Measurements from ENCODE around the gene SLC25A13. TPM values are rescaled to one million over a fixed set of nuclear protein-coding genes. Genes with fewer than 3 reads are reported as not detected.

SLC25A13 gene
- total and polyA plus RNA-seq, 2 of the 4 experiments (the other 2 are of a cell fraction): 7.4 to 11.7 TPM

DNA sequence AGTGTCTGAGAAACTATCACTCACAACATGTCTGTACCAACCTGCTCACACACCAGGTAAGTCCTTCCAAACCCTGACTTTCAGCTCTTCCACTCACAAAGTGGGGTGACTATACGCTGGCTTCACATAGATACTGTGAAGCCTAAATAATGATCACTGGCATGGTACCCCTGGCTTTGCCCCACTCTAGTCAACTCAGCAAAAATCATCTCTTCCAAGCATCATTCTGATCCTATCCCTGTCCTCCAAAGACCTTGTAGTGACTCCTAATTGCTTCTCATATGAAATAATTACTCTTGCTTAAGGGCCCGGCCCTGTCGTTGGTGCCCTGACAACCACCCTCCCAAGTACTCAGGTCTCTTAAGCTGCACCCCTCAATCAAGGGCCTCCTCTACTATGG is 97.8 kb downstream of the SLC25A13 start:
- POLR2A ChIA-PET (ENCODE audit: unreplicated experiment): no interaction called here

More for the DNA sequence above, 97.8 kb downstream of the SLC25A13 start:
- Histone ChIP-seq H3K4ac (ENCODE audit: low read depth, low read length) (no peak overlapping the region), H2BK15ac (ENCODE audit: low read depth, low read length) (no peak overlapping the region), H3K27me3 (ENCODE audit: control insufficient read depth, insufficient read depth, low read length) (no peaks in the 10 kb centered on the region), H4K5ac (ENCODE audit: low read depth, low read length) (no peak overlapping the region), H2BK20ac (ENCODE audit: low read depth, low read length) (no peak overlapping the region), H3K9ac (ENCODE audit: low read depth, low read length) (no peak overlapping the region), H4K91ac (ENCODE audit: insufficient read depth, low read depth, low read length) (no peak overlapping the region), H3K23ac (ENCODE audit: low read depth, low read length) (no peak overlapping the region), H3K4me3 (ENCODE audit: insufficient read depth, low read depth, low read length) (no peak overlapping the region), H3K27ac (ENCODE audit: insufficient read depth, low read length) (no peak overlapping the region), H2BK120ac (ENCODE audit: low read depth, low read length) (no peak overlapping the region), H4K20me1 (ENCODE audit: insufficient read depth, low read length) (no peaks in the 10 kb centered on the region), H3K79me1 (ENCODE audit: low read depth in 1 of 2, low read length in 2 of 2) (peaks cover 0 to 5% of the 10 kb centered on the region in 2 experiments; a peak in 1 of 4 replicates), H3K18ac (ENCODE audit: low read depth, low read length) (no peak overlapping the region), H3K9me3 (ENCODE audit: control insufficient read depth, insufficient read depth, low read length) (no peaks in the 10 kb centered on the region), H3K9me1 (ENCODE audit: insufficient read depth, low read length) (no peaks in the 10 kb centered on the region), H3K56ac (ENCODE audit: extremely low read depth, insufficient read depth, low read length) (no peak overlapping the region), H2BK5ac (ENCODE audit: low read depth, low read length, poor library complexity, severe bottlenecking) (no peak overlapping the region), H3K14ac (replicated peaks; ENCODE audit: low read depth, low read length) (no peak overlapping the region), H2AK5ac (ENCODE audit: low read depth, low read length) (no peak overlapping the region), H4K8ac (ENCODE audit: low read depth in 2 of 2, low read length in 2 of 2) (no peak overlapping the region), H2AFZ (replicated peaks; ENCODE audit: low read length, poor library complexity) (no peak overlapping the region), H3K36me3 (ENCODE audit: control insufficient read depth, insufficient read depth, low read length) (no peaks in the 10 kb centered on the region), H3K4me1 (ENCODE audit: control insufficient read depth, insufficient read depth, low read length) (no peaks in the 10 kb centered on the region), H2AK9ac (replicated peaks; ENCODE audit: low read depth, low read length, poor library complexity) (no peak overlapping the region), H3K4me2 (ENCODE audit: low read depth, low read length) (no peak overlapping the region)
- no peak for ATAC-seq (ENCODE audit: low read depth)
- TF ChIP-seq USF2 (IDR thresholded peaks at IDR 0.05; ENCODE audit: low read depth, low read length) (no peak), RCOR1 (IDR thresholded peaks at IDR 0.05; ENCODE audit: insufficient replicate concordance, low read length) (no peak), ELK1 (IDR thresholded peaks at IDR 0.05; ENCODE audit: borderline replicate concordance, low read depth, low read length) (no peak), NFE2L2 (IDR thresholded peaks at IDR 0.05; ENCODE audit: low read depth, low read length) (no peak), RAD21 (IDR thresholded peaks at IDR 0.05; ENCODE audit: low read length) (no peak), POLR2A (IDR thresholded peaks at IDR 0.05; ENCODE audit: low read depth, low read length) (no peak), SMC3 (IDR thresholded peaks at IDR 0.05; ENCODE audit: low read depth, low read length) (no peak), MAFK (IDR thresholded peaks at IDR 0.05; ENCODE audit: low read depth, low read length) (no peak), RFX5 (IDR thresholded peaks at IDR 0.05; ENCODE audit: low read depth, low read length) (no peak), CEBPB (IDR thresholded peaks at IDR 0.05; ENCODE audit: low read depth, low read length) (no peak), CHD1 (IDR thresholded peaks at IDR 0.05; ENCODE audit: low read depth, low read length) (no peak), MAZ (IDR thresholded peaks at IDR 0.05; ENCODE audit: borderline replicate concordance, low read depth, low read length) (no peak), MXI1 (IDR thresholded peaks at IDR 0.05; ENCODE audit: borderline replicate concordance, low read depth, low read length) (no peak), FOS (IDR thresholded peaks at IDR 0.05; ENCODE audit: low read depth, low read length) (no peak), BHLHE40 (IDR thresholded peaks at IDR 0.05; ENCODE audit: low read depth, low read length) (no peak)
- TF ChIP-seq, protein P1, sequence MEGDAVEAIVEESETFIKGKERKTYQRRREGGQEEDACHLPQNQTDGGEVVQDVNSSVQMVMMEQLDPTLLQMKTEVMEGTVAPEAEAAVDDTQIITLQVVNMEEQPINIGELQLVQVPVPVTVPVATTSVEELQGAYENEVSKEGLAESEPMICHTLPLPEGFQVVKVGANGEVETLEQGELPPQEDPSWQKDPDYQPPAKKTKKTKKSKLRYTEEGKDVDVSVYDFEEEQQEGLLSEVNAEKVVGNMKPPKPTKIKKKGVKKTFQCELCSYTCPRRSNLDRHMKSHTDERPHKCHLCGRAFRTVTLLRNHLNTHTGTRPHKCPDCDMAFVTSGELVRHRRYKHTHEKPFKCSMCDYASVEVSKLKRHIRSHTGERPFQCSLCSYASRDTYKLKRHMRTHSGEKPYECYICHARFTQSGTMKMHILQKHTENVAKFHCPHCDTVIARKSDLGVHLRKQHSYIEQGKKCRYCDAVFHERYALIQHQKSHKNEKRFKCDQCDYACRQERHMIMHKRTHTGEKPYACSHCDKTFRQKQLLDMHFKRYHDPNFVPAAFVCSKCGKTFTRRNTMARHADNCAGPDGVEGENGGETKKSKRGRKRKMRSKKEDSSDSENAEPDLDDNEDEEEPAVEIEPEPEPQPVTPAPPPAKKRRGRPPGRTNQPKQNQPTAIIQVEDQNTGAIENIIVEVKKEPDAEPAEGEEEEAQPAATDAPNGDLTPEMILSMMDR (conservative IDR thresholded peaks at IDR 0.05; ENCODE audit: low read depth, low read length): no peak
- dilution Hi-C loops (cut with HindIII; ENCODE audit: low sequenced_read_pairs, unreplicated experiment) (no loop called here), intact Hi-C loops (cut with micrococcal nuclease) (no loop called here), in situ Hi-C loops (cut with MboI; ENCODE audit: low sequenced_read_pairs) (no loop called here)
- WGBS, 2 experiments (ENCODE audit: extremely low coverage in 2 of 2, insufficient read length in 1 of 2): 92% methylated on average over 3 of the region's 3 CpGs; no CpG with 5 or more reads in 1 of the 2 experiments
- CTCF ChIA-PET: no interaction called here
- DNase-seq: no peak
- BruUV-seq (replicated peaks): no TSS peak

All from IMR-90 (cell line).